A549 (cell line): ENCODE data around the gene SLC35B2. TPM values are rescaled to one million over a fixed set of nuclear protein-coding genes. Genes with fewer than 3 reads are reported as not detected.

Experiments used
- ATAC-seq, 2 experiments: fragments of 200-7000 bp in 1 of 2; fragments of >200 bp in 1 of 2; cut with Nextera tagmentation in 1 of 2; cut with Tn5 transposase in 1 of 2; 3 replicates each; pipeline versions ENCODE4 v1.8.0 to v1.9.1; 2018 to 2020; ENCODE audit warnings: mild to moderate bottlenecking in 1 of 2, moderate library complexity in 1 of 2
- CTCF ChIA-PET: fragments of 300-600 bp; sonication (Branson Sonifier 250); formaldehyde crosslinking; extraction: SDS; loops from one replicate; lab custom pipeline; 2021; ENCODE audit warnings: antibody characterized with exemption, inconsistent platforms; lab: Yijun Ruan, JAX
- POLR2A ChIA-PET: fragments of 350-600 bp; formaldehyde crosslinking; extraction: SDS; loops from one replicate; lab custom pipeline; 2021; ENCODE audit warnings: antibody characterized with exemption, inconsistent platforms; lab: Yijun Ruan, JAX
- DNase-seq, 2 experiments: peaks; one replicate each; pipeline versions ENCODE4 v3.0.0 to v3.0.0-alpha.2; 2011 to 2016; ENCODE audit warnings: low read depth in 1 of 2, low spot score in 1 of 2
- FAIRE-seq: peaks from 2 replicates; lab custom pipeline; 2011; peaks lifted over from hg19 to GRCh38; lab: Jason Lieb, UNC
- H3K27ac ChIP-seq, 2 experiments: fragments of >200 bp; sonication (Bioruptor Twin); formaldehyde crosslinking; 3 replicates each; pipeline ENCODE4 v1.5.1; 2016 to 2017
- H3K4me1 ChIP-seq: fragments of >200 bp; sonication (Bioruptor Twin); formaldehyde crosslinking; 3 replicates; pipeline ENCODE4 v1.6.1; 2016
- H3K4me2 ChIP-seq: fragments of >200 bp; sonication (Bioruptor Twin); formaldehyde crosslinking; 3 replicates; pipeline ENCODE4 v1.6.1; 2016
- H3K4me3 ChIP-seq: fragments of >200 bp; sonication (Bioruptor Twin); formaldehyde crosslinking; 3 replicates; pipeline ENCODE4 v1.5.1; 2016
- H3K9me3 ChIP-seq: fragments of >200 bp; sonication (Bioruptor Twin); formaldehyde crosslinking; 3 replicates; pipeline ENCODE4 v1.6.1; 2016
- CEBPB ChIP-seq, 2 experiments: fragments of >200 bp in 1 of 2; sonication (Bioruptor Twin) in 1 of 2; formaldehyde crosslinking in 1 of 2; IDR thresholded peaks; 2 replicates each; pipeline ENCODE4 v1.6.1; 2012 to 2016
- CHD4 ChIP-seq: fragments of 200-600 bp; sonication (generic); IDR thresholded peaks from 2 replicates; pipeline ENCODE4 v1.6.1; 2016; ENCODE audit warnings: antibody characterized with exemption, mild to moderate bottlenecking, borderline replicate concordance
- EHF ChIP-seq: fragments of 250-450 bp; sonication (Bioruptor Pico); IDR thresholded peaks from 2 replicates; pipeline ENCODE4 v1.5.0; 2020; ENCODE audit warnings: mild to moderate bottlenecking
- EP300 ChIP-seq, 2 experiments: fragments of >200 bp; sonication (Bioruptor Twin); formaldehyde crosslinking; IDR thresholded peaks; 2 replicates in 1 of 2; 3 replicates in 1 of 2; pipeline ENCODE4 v1.6.1; 2016 to 2017
- FOSB ChIP-seq: fragments of 250-450 bp; sonication (Bioruptor Pico); IDR thresholded peaks from 2 replicates; pipeline ENCODE4 v1.5.0; 2020; ENCODE audit warnings: mild to moderate bottlenecking, moderate library complexity
- GATA3 ChIP-seq: IDR thresholded peaks from 2 replicates; pipeline ENCODE4 v1.6.1; 2012; ENCODE audit warnings: borderline replicate concordance
- JUNB ChIP-seq: fragments of >200 bp; sonication (Bioruptor Twin); formaldehyde crosslinking; IDR thresholded peaks from 2 replicates; pipeline ENCODE4 v1.6.1; 2016
- KDM1A ChIP-seq: fragments of 200-600 bp; sonication (generic); IDR thresholded peaks from 2 replicates; pipeline ENCODE4 v1.6.1; 2016; ENCODE audit warnings: low read depth, mild to moderate bottlenecking
- NFE2L2 ChIP-seq: fragments of 150-350 bp; conservative IDR thresholded peaks from 2 replicates; pipeline ENCODE4 v1.6.1; 2014; ENCODE audit warnings: low read length
- NR3C1 ChIP-seq: fragments of >200 bp; sonication (Bioruptor Twin); formaldehyde crosslinking; IDR thresholded peaks from 3 replicates; pipeline ENCODE4 v1.6.1; 2017
- POLR2A ChIP-seq: IDR thresholded peaks from 2 replicates; pipeline ENCODE4 v1.6.1; 2012; ENCODE audit warnings: mild to moderate bottlenecking, low read length
- RAD21 ChIP-seq, 2 experiments: fragments of >200 bp in 1 of 2; sonication (Bioruptor Twin) in 1 of 2; formaldehyde crosslinking in 1 of 2; IDR thresholded peaks in 1 of 2; conservative IDR thresholded peaks in 1 of 2; 2 replicates in 1 of 2; 3 replicates in 1 of 2; pipeline ENCODE4 v1.6.1; 2012 to 2018; ENCODE audit warnings: inconsistent platforms in 1 of 2
- RCOR1 ChIP-seq: fragments of 150-350 bp; IDR thresholded peaks from 2 replicates; pipeline ENCODE4 v1.6.1; 2014; ENCODE audit warnings: antibody characterized with exemption, low read length, low read depth
- RNF2 ChIP-seq: fragments of 200-600 bp; sonication (generic); IDR thresholded peaks from 2 replicates; pipeline ENCODE4 v1.6.1; 2016; ENCODE audit warnings: low read depth, mild to moderate bottlenecking, antibody characterized with exemption, moderate library complexity, borderline replicate concordance
- TFCP2L1 ChIP-seq: fragments of 250-450 bp; sonication (Bioruptor Pico); IDR thresholded peaks from 2 replicates; pipeline ENCODE4 v1.5.0; 2021; ENCODE audit warnings: mild to moderate bottlenecking
- TP53 ChIP-seq: fragments of 250-450 bp; sonication (Bioruptor Pico); IDR thresholded peaks from 2 replicates; pipeline ENCODE4 v1.5.0; 2021; ENCODE audit warnings: mild to moderate bottlenecking, moderate library complexity
- ZC3H11A ChIP-seq: fragments of 450-650 bp; IDR thresholded peaks from 2 replicates; pipeline ENCODE4 v1.6.1; 2014; ENCODE audit warnings: antibody characterized with exemption, mild to moderate bottlenecking
- ZFP36 ChIP-seq: fragments of 450-650 bp; IDR thresholded peaks from 2 replicates; pipeline ENCODE4 v1.6.1; 2014; ENCODE audit warnings: borderline replicate concordance; ENCODE audit not compliant: partially characterized antibody
- WGBS: methylation state at CpG from one replicate; pipeline ENCODE4 v1.1.6; 2017; ENCODE audit errors: missing lambda C conversion rate; 5-methylcytosine and 5-hydroxymethylcytosine counted together
- polyA plus RNA-seq, 4 experiments: library from polyadenylated mRNA; depleted of rRNA in 3 of 4; stranded (reverse); fragments of >200 nt; fragmentation: RNase III in 1 of 4; extraction: RNeasy Plus Mini Kit Qiagen cat#74134 plus additional on column Dnase treatment in 1 of 4; gene quantifications; 2 replicates in 3 of 4; 3 replicates in 1 of 4; pipeline ENCODE4 v1.2.3, GENCODE V29; 2011 to 2017
- TF ChIP-seq, protein P1 (sequence below): fragments of >200 bp; sonication (Bioruptor Twin); formaldehyde crosslinking; IDR thresholded peaks from 3 replicates; pipeline ENCODE4 v1.5.1; 2016
- TF ChIP-seq, protein P2 (sequence below): IDR thresholded peaks from 2 replicates; pipeline ENCODE4 v1.6.1; 2012
- TF ChIP-seq, protein P3 (sequence below): fragments of 450-650 bp; IDR thresholded peaks from 2 replicates; pipeline ENCODE4 v1.6.1; 2014; ENCODE audit warnings: antibody characterized with exemption
- TF ChIP-seq, protein P4 (sequence below): IDR thresholded peaks from 2 replicates; pipeline ENCODE4 v1.6.1; 2012
- TF ChIP-seq, protein P5 (sequence below): fragments of 150-350 bp; IDR thresholded peaks from 2 replicates; pipeline ENCODE4 v1.6.1; 2014; ENCODE audit warnings: low read depth, mild to moderate bottlenecking, low read length
- TF ChIP-seq, protein P6 (sequence below): IDR thresholded peaks from 2 replicates; pipeline ENCODE4 v1.6.1; 2012; ENCODE audit warnings: low read depth, borderline replicate concordance

Gene SLC35B2
- polyA plus RNA-seq, 2 of the 4 experiments (the other 2 are of a cell fraction), result 44.5 to 45.6 TPM

DNA sequence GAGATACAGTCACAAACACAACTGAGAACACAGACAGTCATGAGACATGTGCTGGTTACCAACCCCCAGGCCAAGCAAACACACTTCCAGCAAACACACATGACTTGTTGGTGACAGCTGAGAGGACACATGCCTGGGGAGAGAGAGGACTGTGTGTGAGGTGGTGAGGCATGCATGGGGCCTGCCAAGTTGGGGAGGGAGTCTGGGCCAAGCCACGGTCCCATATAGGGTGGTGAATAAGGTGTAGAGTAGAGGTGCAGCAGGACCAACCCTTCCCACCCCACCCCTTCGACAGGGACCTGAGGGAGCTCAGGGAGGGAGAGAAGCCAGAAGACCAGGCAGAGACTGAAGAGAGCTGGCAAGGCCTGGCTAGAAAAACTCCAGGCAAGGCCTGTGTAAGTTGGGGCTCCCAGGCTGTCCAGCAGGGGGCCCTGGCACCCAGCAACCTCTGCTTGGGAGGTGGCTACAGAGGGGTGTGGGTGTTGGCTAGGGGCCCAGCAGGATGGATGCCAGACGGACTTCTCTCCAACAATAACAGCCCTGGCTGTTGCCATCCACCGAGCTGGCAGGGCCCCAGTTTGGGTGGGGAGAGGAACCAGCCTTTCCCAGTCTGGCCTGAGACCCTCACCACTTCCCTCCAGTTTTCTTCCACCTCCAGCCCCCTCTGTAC is 35.9 kb downstream of the SLC35B2 start:
- FAIRE-seq (no peak), ATAC-seq (peak; percentile 47 to 77), DNase-seq (peak; percentile 60 to 87)
- Histone ChIP-seq H3K4me2 (peak overlapping the region; percentile 93), H3K4me1 (peaks cover 68% of the 10 kb centered on the region), H3K27ac (peak overlapping the region; percentile 67 to 98; a peak in 5 of 6 replicates), H3K9me3 (no peaks in the 10 kb centered on the region), H3K4me3 (no peak overlapping the region)
- ChIA-PET POLR2A (interaction anchor here (1.6 kb wide), 1 partner anchor 25 kb away, joined by 14 read pairs; the partner anchor contains the start of gene HSP90AB1), CTCF (interaction anchor here (0.7 to 9.2 kb wide), 13 partner anchors 8 to 100 kb away, joined by 3 to 111 read pairs (median 5); partner anchors contain the start of gene HSP90AB1)
- WGBS, result 0% methylated on average over 2 of the region's 4 CpGs
- TF ChIP-seq, protein P1, sequence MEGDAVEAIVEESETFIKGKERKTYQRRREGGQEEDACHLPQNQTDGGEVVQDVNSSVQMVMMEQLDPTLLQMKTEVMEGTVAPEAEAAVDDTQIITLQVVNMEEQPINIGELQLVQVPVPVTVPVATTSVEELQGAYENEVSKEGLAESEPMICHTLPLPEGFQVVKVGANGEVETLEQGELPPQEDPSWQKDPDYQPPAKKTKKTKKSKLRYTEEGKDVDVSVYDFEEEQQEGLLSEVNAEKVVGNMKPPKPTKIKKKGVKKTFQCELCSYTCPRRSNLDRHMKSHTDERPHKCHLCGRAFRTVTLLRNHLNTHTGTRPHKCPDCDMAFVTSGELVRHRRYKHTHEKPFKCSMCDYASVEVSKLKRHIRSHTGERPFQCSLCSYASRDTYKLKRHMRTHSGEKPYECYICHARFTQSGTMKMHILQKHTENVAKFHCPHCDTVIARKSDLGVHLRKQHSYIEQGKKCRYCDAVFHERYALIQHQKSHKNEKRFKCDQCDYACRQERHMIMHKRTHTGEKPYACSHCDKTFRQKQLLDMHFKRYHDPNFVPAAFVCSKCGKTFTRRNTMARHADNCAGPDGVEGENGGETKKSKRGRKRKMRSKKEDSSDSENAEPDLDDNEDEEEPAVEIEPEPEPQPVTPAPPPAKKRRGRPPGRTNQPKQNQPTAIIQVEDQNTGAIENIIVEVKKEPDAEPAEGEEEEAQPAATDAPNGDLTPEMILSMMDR, result peak; percentile 45; the same call in 2 of the 3 replicates
- TF ChIP-seq, protein P2, sequence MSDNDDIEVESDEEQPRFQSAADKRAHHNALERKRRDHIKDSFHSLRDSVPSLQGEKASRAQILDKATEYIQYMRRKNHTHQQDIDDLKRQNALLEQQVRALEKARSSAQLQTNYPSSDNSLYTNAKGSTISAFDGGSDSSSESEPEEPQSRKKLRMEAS, result peak; percentile 29; the same call in 1 of the 2 replicates
- TF ChIP-seq TP53 (no peak), RAD21 (conservative IDR thresholded peaks at IDR 0.05 in 1 of 2, IDR thresholded peaks at IDR 0.05 in 1 of 2) (peak; percentile 47 to 52; a peak in 4 of 5 replicates), JUNB (no peak), TFCP2L1 (CRISPR knock-in tag) (no peak)

DNA sequence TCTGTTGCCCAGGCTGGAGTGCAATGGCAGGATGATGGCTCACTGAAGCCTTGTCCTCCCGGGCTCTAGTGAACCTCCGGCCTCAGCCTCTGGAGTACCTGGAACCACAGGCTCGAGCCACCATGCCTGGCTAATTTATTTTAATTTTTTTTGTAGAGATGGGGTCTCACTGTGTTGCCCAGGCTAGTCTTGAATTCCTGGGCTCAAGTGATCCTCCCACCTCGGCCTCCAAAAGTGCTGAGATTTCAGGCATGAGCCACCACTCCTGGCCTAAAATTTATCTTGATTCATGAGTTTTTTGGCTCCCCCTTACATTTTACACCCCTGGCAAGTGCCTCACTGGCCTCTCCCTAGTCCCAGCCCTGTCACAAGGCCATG is 36.4 kb downstream of the SLC35B2 start:
- no peak for FAIRE-seq
- Histone ChIP-seq H3K27ac (peak overlapping the region; percentile 40 to 98; a peak in 5 of 6 replicates), H3K4me1 (peaks cover 63% of the 10 kb centered on the region), H3K4me2 (peak overlapping the region; percentile 93; the same call in 2 of the 3 replicates), H3K9me3 (no peaks in the 10 kb centered on the region), H3K4me3 (no peak overlapping the region)
- POLR2A ChIA-PET, result interaction anchor here (1.6 kb wide), 1 partner anchor 26 kb away, joined by 14 read pairs; the partner anchor contains the start of gene HSP90AB1
- 86% methylated on average over 4 of the region's 4 CpGs for WGBS
- DNase-seq, result no peak
- TF ChIP-seq RCOR1, result no peak
- ATAC-seq, result no peak
- CTCF ChIA-PET, result interaction anchor here (0.8 to 9.2 kb wide), 11 partner anchors 9 to 100 kb away, joined by 3 to 111 read pairs (median 5); partner anchors contain the start of gene HSP90AB1

DNA sequence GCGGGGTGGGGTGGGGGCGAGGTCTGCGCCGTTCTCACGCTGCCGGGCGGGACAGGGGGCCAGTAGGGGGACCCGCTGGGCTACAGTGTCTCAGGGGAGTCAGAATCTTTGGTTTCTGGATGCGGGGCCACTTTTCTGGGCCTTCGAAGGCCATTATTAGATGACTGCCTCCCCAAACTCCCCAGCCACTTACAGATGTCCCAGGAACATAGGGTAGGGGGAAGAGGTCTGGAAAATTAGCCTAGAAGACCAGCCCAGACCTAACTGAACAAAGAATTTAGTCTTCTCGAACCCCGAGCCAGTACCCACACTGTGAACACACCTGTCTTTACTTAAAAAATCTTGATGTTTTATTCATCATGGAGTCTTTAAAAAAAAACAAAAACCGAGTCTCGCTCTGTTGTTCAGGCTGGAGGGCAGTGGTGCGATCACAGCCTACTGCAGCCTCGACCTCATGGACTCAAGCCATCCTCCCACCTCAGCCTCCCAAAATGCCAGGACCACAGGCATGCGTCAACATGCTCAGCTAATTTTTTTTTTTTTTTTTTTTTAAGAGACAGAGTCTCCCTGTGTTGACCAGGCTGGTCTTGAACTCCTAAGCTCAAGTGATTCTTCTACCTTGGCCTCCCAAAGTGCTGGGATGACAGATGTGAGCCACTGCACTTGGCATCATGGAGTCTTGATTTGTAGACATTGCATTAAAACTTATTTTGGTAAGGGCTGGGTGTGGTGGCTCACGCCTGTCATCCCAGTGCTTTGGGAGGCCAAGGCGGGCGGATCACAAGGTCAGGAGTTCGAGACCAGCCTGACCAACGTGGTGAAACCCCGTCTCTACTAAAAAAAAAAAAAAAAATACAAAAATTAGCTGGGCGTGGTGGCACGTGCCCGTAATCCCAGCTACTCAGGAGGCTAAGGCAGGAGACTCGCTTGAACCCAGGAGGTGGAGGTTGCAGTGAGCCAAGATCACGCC is 37.2 kb downstream of the SLC35B2 start:
- TF ChIP-seq EHF (CRISPR knock-in tag), result no peak
- TF ChIP-seq FOSB (CRISPR knock-in tag), result no peak
- no peak for TF ChIP-seq NR3C1
- TF ChIP-seq GATA3, result no peak
- TF ChIP-seq, protein P3, sequence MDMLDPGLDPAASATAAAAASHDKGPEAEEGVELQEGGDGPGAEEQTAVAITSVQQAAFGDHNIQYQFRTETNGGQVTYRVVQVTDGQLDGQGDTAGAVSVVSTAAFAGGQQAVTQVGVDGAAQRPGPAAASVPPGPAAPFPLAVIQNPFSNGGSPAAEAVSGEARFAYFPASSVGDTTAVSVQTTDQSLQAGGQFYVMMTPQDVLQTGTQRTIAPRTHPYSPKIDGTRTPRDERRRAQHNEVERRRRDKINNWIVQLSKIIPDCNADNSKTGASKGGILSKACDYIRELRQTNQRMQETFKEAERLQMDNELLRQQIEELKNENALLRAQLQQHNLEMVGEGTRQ, result no peak
- TF ChIP-seq NFE2L2, result no peak
- no peak for TF ChIP-seq ZFP36
- TF ChIP-seq, protein P2, result no peak
- no peak for TF ChIP-seq RNF2
- TF ChIP-seq EP300 (IDR thresholded peaks at IDR 0.05), result no peak
- TF ChIP-seq, protein P4, sequence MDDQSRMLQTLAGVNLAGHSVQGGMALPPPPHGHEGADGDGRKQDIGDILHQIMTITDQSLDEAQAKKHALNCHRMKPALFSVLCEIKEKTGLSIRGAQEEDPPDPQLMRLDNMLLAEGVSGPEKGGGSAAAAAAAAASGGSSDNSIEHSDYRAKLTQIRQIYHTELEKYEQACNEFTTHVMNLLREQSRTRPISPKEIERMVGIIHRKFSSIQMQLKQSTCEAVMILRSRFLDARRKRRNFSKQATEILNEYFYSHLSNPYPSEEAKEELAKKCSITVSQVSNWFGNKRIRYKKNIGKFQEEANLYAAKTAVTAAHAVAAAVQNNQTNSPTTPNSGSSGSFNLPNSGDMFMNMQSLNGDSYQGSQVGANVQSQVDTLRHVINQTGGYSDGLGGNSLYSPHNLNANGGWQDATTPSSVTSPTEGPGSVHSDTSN, result no peak
- no peak for TF ChIP-seq POLR2A
- TF ChIP-seq, protein P5, sequence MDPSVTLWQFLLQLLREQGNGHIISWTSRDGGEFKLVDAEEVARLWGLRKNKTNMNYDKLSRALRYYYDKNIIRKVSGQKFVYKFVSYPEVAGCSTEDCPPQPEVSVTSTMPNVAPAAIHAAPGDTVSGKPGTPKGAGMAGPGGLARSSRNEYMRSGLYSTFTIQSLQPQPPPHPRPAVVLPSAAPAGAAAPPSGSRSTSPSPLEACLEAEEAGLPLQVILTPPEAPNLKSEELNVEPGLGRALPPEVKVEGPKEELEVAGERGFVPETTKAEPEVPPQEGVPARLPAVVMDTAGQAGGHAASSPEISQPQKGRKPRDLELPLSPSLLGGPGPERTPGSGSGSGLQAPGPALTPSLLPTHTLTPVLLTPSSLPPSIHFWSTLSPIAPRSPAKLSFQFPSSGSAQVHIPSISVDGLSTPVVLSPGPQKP, result no peak
- TF ChIP-seq, protein P6, sequence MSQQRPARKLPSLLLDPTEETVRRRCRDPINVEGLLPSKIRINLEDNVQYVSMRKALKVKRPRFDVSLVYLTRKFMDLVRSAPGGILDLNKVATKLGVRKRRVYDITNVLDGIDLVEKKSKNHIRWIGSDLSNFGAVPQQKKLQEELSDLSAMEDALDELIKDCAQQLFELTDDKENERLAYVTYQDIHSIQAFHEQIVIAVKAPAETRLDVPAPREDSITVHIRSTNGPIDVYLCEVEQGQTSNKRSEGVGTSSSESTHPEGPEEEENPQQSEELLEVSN, result no peak
- TF ChIP-seq ZC3H11A, result no peak
- TF ChIP-seq CEBPB (IDR thresholded peaks at IDR 0.05), result no peak
- no peak for TF ChIP-seq CHD4
- no peak for TF ChIP-seq KDM1A
- CTCF ChIA-PET, result interaction anchor here (0.6 to 9.2 kb wide), 4 partner anchors 16 to 122 kb away, joined by 3 to 111 read pairs (median 6); no protein-coding TSS in a partner anchor
- peak in 1 of 2 experiments; percentile 10; a peak in 3 of 6 replicates for ATAC-seq
- POLR2A ChIA-PET, result interaction anchor here (0.9 to 1.4 kb wide), 3 partner anchors 16 to 93 kb away, joined by 4 to 10 read pairs (median 5); partner anchors contain the start of genes HSP90AB1, MRPL14 and TMEM63B
- Histone ChIP-seq H3K4me2 (peak overlapping the region; percentile 85), H3K4me3 (peak overlapping the region; percentile 51), H3K4me1 (peaks cover 56% of the 10 kb centered on the region), H3K27ac (peak overlapping the region; percentile 77 to 92), H3K9me3 (no peaks in the 10 kb centered on the region)
- no peak for DNase-seq
- no peak for FAIRE-seq
- 66% methylated on average over 19 of the region's 28 CpGs for WGBS
